ENCODE measurements around the gene MCM5. TPM values are rescaled to one million over a fixed set of nuclear protein-coding genes. Genes with fewer than 3 reads are reported as not detected.
"Not testable (repeated sequence)": the region's sequence is repeated elsewhere in the genome, so short reads cannot be mapped to it uniquely, and the experiment has no call there.

The MCM5 gene
- total and polyA plus RNA-seq, 7 donors: 9.9 to 42.6 (median 13.4) TPM

- H3K9me3 ChIP-seq: no peaks in the 10 kb centered on the region
- intact Hi-C loops (cut with DNase I): no loop called here
- WGBS, 2 donors: 93 to 95% methylated on average over 10 of the region's 10 CpGs
- no peaks in the 10 kb centered on the region for H3K27me3 ChIP-seq
- TF ChIP-seq POLR2A (IDR thresholded peaks at IDR 0.05) (no peak), EP300 (IDR thresholded peaks at IDR 0.05) (no peak), POLR2AphosphoS5 (IDR thresholded peaks at IDR 0.05) (no peak)
- TF ChIP-seq, protein P1, sequence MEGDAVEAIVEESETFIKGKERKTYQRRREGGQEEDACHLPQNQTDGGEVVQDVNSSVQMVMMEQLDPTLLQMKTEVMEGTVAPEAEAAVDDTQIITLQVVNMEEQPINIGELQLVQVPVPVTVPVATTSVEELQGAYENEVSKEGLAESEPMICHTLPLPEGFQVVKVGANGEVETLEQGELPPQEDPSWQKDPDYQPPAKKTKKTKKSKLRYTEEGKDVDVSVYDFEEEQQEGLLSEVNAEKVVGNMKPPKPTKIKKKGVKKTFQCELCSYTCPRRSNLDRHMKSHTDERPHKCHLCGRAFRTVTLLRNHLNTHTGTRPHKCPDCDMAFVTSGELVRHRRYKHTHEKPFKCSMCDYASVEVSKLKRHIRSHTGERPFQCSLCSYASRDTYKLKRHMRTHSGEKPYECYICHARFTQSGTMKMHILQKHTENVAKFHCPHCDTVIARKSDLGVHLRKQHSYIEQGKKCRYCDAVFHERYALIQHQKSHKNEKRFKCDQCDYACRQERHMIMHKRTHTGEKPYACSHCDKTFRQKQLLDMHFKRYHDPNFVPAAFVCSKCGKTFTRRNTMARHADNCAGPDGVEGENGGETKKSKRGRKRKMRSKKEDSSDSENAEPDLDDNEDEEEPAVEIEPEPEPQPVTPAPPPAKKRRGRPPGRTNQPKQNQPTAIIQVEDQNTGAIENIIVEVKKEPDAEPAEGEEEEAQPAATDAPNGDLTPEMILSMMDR (IDR thresholded peaks at IDR 0.05): no peak
- DNase-seq: no peak
- no peaks in the 10 kb centered on the region for H3K36me3 ChIP-seq
- no peaks in the 10 kb centered on the region for H3K4me1 ChIP-seq
- H3K27ac ChIP-seq: no peak overlapping the region
- no peak overlapping the region for H3K4me3 ChIP-seq
Observed at GRCh38 chr22:35456757-35457156, 56.8 kb downstream of the MCM5 start.

DNA sequence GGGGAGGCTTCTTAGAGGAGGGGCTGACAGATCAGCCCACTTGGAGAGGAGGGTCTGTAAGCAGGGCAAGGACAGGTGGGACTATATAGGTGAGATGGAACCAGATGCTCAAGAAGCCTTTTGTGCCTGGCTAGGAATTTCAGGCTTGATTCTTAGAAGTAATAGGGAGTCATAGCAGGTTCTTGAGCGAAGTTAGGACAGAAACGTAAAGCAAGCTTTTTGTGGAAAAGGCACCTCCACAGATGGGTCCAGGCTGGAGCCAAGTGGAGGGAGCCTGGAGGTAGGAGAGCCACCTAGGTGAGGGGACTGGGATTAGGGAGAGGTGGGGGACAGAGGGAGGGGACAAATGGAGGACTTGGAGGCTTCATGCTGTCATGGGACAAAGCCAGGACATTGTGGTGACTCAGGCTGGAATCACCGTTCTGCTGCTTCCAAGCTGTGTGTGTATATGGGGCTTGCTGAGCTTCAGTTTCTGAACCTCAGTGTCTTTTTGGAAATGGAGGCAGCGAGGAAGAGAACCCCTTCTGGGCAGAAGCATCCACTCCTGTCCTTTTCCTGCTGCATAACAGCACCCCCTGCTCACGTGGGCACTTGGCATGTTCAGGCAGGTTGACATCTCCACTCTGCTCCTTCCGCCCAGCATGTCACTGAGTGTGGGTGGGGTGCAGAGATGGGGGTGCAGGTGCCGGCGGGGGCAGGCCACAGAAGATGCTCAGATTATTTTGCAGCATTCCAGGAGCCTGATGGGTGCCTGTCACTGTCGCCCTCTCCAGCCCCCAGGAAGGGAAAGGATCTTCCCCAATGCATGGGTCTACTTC, 58.0 kb downstream of the MCM5 start:
- H3K9me3 ChIP-seq: no peaks in the 10 kb centered on the region
- H3K36me3 ChIP-seq: no peaks in the 10 kb centered on the region
- no peak for DNase-seq
- H3K4me3 ChIP-seq: no peak overlapping the region
- no peaks in the 10 kb centered on the region for H3K4me1 ChIP-seq
- no peaks in the 10 kb centered on the region for H3K27me3 ChIP-seq
- TF ChIP-seq POLR2AphosphoS5 (IDR thresholded peaks at IDR 0.05): no peak
- TF ChIP-seq EP300 (IDR thresholded peaks at IDR 0.05): no peak
- TF ChIP-seq, protein P1 (IDR thresholded peaks at IDR 0.05): no peak
- intact Hi-C loops (cut with DNase I): no loop called here
- H3K27ac ChIP-seq: no peak overlapping the region
- WGBS, 2 donors: 86 to 92% methylated on average over 9 of the region's 9 CpGs

DNA sequence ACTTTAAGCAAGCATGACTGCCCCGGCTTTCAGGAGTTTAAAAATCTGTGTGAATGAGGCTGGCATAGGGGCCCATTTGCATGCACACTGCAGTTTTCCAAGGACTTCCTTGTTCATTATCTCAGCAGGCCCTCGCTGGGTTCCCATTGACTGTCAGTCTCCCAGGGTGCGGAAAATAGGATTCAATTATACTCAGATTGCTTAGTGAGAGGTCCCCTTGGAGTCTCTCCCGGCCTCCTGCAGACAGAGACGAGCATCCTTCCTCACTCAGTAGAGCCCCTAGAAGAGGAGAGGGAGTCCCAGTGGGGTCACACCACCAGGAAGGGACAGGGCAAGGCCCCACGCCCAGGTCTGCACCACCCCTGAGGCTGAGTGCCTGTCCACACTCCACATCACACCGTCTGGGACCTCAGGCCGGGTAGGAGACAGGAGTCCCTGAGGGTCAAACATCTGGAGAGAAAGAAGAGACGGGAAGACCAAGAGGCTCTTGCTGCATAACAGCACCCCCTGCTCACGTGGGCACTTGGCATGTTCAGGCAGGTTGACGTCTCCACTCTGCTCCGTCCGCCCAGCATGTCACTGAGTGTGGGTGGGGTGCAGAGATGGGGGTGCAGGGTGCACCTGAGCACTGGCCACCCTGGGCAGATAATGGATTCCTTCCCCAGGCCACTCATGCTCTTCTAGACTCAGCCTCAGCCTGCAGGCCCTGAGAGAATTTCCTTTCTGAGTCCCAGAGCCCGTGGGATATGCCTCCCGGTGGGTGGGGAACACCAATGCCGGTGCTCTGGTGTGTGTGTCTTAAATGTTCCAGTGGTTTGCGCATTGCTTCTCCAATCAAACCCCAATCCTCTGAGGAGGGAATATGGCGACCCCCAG, 58.8 kb downstream of the MCM5 start:
- H3K36me3 ChIP-seq: no peaks in the 10 kb centered on the region
- H3K27ac ChIP-seq: no peak overlapping the region
- H3K9me3 ChIP-seq: no peaks in the 10 kb centered on the region
- intact Hi-C loops (cut with DNase I): no loop called here
- no peak overlapping the region for H3K4me3 ChIP-seq
- no peaks in the 10 kb centered on the region for H3K4me1 ChIP-seq
- TF ChIP-seq POLR2A (IDR thresholded peaks at IDR 0.05): no peak
- TF ChIP-seq EP300 (IDR thresholded peaks at IDR 0.05): no peak
- TF ChIP-seq POLR2AphosphoS5 (IDR thresholded peaks at IDR 0.05): no peak
- TF ChIP-seq, protein P1 (IDR thresholded peaks at IDR 0.05): no peak
- H3K27me3 ChIP-seq: no peaks in the 10 kb centered on the region
- 82 to 89% methylated on average over 18 of the region's 18 CpGs for WGBS, 2 donors
- no peak for DNase-seq

DNA sequence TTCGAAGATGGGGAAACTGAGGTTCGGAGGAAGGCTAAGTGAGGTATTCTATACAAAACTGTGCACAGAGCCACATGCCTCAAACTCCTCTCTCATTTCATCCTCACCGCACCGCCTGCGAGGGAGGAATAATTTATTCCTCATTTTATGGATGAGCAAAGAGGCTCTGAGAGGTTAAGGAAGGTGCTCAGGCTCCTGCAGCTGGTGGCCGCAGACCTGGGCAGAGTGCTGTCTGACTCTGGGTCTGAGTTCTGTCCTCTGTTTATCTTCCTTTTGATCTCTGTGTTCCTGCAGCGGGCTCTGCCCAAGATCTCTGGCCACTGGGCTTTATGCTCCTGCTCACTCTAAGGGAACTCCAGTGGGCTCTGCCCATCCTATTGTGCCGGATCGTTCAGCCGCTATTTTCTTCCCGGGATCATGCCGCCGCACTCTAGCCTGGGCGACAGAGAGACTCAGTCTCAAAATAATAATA, 59.5 kb downstream of the MCM5 start:
- Histone ChIP-seq H3K9me3 (no peaks in the 10 kb centered on the region), H3K36me3 (no peaks in the 10 kb centered on the region), H3K27me3 (no peaks in the 10 kb centered on the region), H3K4me1 (no peaks in the 10 kb centered on the region), H3K27ac (no peak overlapping the region), H3K4me3 (no peak overlapping the region)
- WGBS, 2 donors: 95 to 96% methylated on average over 14 of the region's 14 CpGs
- DNase-seq: no peak
- TF ChIP-seq EP300 (IDR thresholded peaks at IDR 0.05) (no peak), POLR2A (IDR thresholded peaks at IDR 0.05) (no peak), POLR2AphosphoS5 (IDR thresholded peaks at IDR 0.05) (no peak)
- TF ChIP-seq, protein P1 (IDR thresholded peaks at IDR 0.05): no peak
- intact Hi-C loops (cut with DNase I): no loop called here

DNA sequence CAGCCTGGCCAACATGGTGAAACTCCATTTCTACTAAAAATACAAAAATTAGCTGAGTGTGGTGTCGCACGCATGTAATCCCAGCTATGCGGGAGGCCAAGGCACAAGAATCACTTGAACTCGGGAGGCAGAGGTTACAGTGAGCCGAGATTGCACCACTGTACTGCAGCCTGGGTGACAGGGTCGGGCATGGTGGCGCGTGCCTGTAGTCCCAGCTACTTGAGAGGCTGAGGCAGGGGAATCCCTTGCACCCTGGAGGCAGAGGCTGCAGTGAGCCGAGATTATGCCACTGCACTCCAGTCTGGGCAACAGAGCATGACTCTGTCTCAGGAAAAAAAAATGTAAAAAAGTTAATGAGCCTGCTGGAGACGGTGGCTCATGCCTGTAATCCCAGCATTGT, 60.0 kb downstream of the MCM5 start:
- H3K4me1 ChIP-seq; intact Hi-C loops (cut with DNase I); DNase-seq; H3K9me3 ChIP-seq; H3K27ac ChIP-seq; H3K27me3 ChIP-seq; H3K4me3 ChIP-seq; H3K36me3 ChIP-seq: not testable (repeated sequence)
- WGBS, 2 donors: 93 to 95% methylated on average over 10 of the region's 10 CpGs
